ENCODE data around the gene PSTPIP1.

The PSTPIP1 gene

GRCh38 chr15:77083381-77084160 is 88.6 kb downstream of the PSTPIP1 start:
- H3K4me3 ChIP-seq (ENCODE audit: low read depth, low read length), result no peak overlapping the region
- H3K27ac ChIP-seq, result peak overlapping the region; percentile 44

DNA sequence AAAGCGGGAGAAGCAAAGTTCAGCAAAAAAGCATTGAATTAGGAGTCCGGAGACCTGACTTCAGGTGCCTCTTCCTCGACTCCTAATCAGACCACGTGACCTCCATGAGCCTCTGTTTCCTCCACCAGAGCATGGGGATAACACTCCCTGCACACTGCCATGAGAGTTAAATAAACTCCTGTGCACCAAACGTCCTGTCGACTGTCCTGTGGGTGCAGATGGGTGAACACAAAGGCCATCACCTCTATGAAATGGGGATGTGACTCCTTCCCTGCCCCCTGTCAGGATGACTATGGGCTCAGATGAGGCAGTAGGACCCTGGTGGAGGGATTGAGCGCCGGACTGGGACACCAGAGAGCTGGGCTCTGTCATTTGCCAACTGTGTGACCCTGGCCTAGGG is 89.5 kb downstream of the PSTPIP1 start:
- H3K4me3 ChIP-seq (ENCODE audit: low read depth, low read length), result no peak overlapping the region
- H3K36me3 ChIP-seq (ENCODE audit: control insufficient read depth, insufficient read depth, low read length), result no peaks in the 10 kb centered on the region
- no peaks in the 10 kb centered on the region for H3K79me2 ChIP-seq
- H3K27me3 ChIP-seq (ENCODE audit: control insufficient read depth, insufficient read depth, low read length), result no peaks in the 10 kb centered on the region
- no peaks in the 10 kb centered on the region for H3K4me1 ChIP-seq
- H3K27ac ChIP-seq, result no peak overlapping the region
- peak overlapping the region; percentile 52 for H2AFZ ChIP-seq
- H3K4me2 ChIP-seq (ENCODE audit: low read length), result peak overlapping the region; percentile 63
- TF ChIP-seq CTCF (IDR thresholded peaks at IDR 0.05), result no peak
- no peaks in the 10 kb centered on the region for H3K9me3 ChIP-seq (ENCODE audit: control insufficient read depth, low read length)
- H3K9ac ChIP-seq, result no peak overlapping the region

More at GRCh38 chr15:77083381-77084160, 88.6 kb downstream of the PSTPIP1 start:
- Histone ChIP-seq H3K79me2 (no peaks in the 10 kb centered on the region), H3K9me3 (ENCODE audit: control insufficient read depth, low read length) (no peaks in the 10 kb centered on the region), H3K4me1 (no peaks in the 10 kb centered on the region), H3K4me2 (ENCODE audit: low read length) (peak overlapping the region; percentile 63), H3K27me3 (ENCODE audit: control insufficient read depth, insufficient read depth, low read length) (no peaks in the 10 kb centered on the region), H3K9ac (no peak overlapping the region), H2AFZ (peak overlapping the region; percentile 52), H3K36me3 (ENCODE audit: control insufficient read depth, insufficient read depth, low read length) (no peaks in the 10 kb centered on the region)
- TF ChIP-seq CTCF (IDR thresholded peaks at IDR 0.05), result no peak

- no peak overlapping the region for H3K4me2 ChIP-seq (ENCODE audit: low read length)
- no peak overlapping the region for H3K27ac ChIP-seq
- no peaks in the 10 kb centered on the region for H3K27me3 ChIP-seq (ENCODE audit: control insufficient read depth, insufficient read depth, low read length)
- H2AFZ ChIP-seq, result no peak overlapping the region
- no peaks in the 10 kb centered on the region for H3K9me3 ChIP-seq (ENCODE audit: control insufficient read depth, low read length)
- no peaks in the 10 kb centered on the region for H3K36me3 ChIP-seq (ENCODE audit: control insufficient read depth, insufficient read depth, low read length)
- no peak overlapping the region for H3K4me3 ChIP-seq (ENCODE audit: low read depth, low read length)
- no peaks in the 10 kb centered on the region for H3K79me2 ChIP-seq
- TF ChIP-seq CTCF (IDR thresholded peaks at IDR 0.05), result no peak
- no peaks in the 10 kb centered on the region for H3K4me1 ChIP-seq
- no peak overlapping the region for H3K9ac ChIP-seq
Observed at GRCh38 chr15:77085297-77085696, 90.4 kb downstream of the PSTPIP1 start.

All from parathyroid adenoma (tissue), 2 donors.